PC-3 (cell line): ENCODE results near the gene USP9X. TPM values are rescaled to one million over a fixed set of nuclear protein-coding genes. Genes with fewer than 3 reads are reported as not detected.
A peak's percentile ranks its signal among the peaks of the same experiment; 100 is the strongest.

Source experiments
- ATAC-seq: fragments of 200-7000 bp; cut with Tn5 transposase; 2 replicates; pipeline ENCODE4 v1.9.1; 2020; ENCODE audit warnings: mild to moderate bottlenecking, moderate library complexity
- BruUV-seq: library from RNA; stranded (reverse); fragments of 400-500 nt; replicated peaks from 2 replicates; lab custom pipeline; 2021; lab: Mats Ljungman, UMichigan
- CTCF ChIA-PET: fragments of 300-600 bp; sonication (Branson Sonifier 250); formaldehyde crosslinking; loops from one replicate; lab custom pipeline; 2022; ENCODE audit warnings: antibody characterized with exemption; lab: Charles Lee
- POLR2A ChIA-PET: fragments of 300-600 bp; sonication (Branson Sonifier 250); formaldehyde crosslinking; loops from one replicate; lab custom pipeline; 2022; ENCODE audit warnings: antibody characterized with exemption; ENCODE audit not compliant: unreplicated experiment; lab: Charles Lee
- DNase-seq: peaks from one replicate; pipeline ENCODE4 v3.0.0-alpha.2; 2015
- H2AFZ ChIP-seq: fragments of 300-600 bp; sonication (generic); 2 replicates; pipeline ENCODE4 v1.6.0; 2016; ENCODE audit warnings: antibody characterized with exemption, low read length
- H3F3A ChIP-seq: fragments of 300-600 bp; sonication (generic); one replicate; pipeline ENCODE4 v1.6.0; 2017; ENCODE audit warnings: antibody characterized with exemption, low read length, control low read depth, mild to moderate bottlenecking; ENCODE audit not compliant: unreplicated experiment
- H3K27ac ChIP-seq: fragments of 300-600 bp; sonication (generic); 2 replicates; pipeline ENCODE4 v1.5.1; 2016; ENCODE audit warnings: mild to moderate bottlenecking, low read length
- H3K27me3 ChIP-seq: fragments of 300-600 bp; sonication (generic); 2 replicates; pipeline ENCODE4 v1.6.1; 2016; ENCODE audit warnings: low read length, mixed read lengths
- H3K36me3 ChIP-seq: fragments of 300-600 bp; sonication (generic); 2 replicates; pipeline ENCODE4 v1.6.1; 2016; ENCODE audit warnings: low read depth, mixed run types, low read length, mixed read lengths
- H3K4me1 ChIP-seq: fragments of 300-600 bp; sonication (generic); 2 replicates; pipeline ENCODE4 v1.5.1; 2016; ENCODE audit warnings: low read length; ENCODE audit not compliant: insufficient read depth
- H3K4me2 ChIP-seq: fragments of 300-600 bp; sonication (generic); 2 replicates; pipeline ENCODE4 v1.6.0; 2016; ENCODE audit warnings: low read length
- H3K4me3 ChIP-seq: fragments of 300-600 bp; sonication (generic); 2 replicates; pipeline ENCODE4 v1.5.1; 2016; ENCODE audit warnings: mild to moderate bottlenecking, low read length, mixed read lengths
- H3K79me2 ChIP-seq: fragments of 300-600 bp; sonication (generic); 2 replicates; pipeline ENCODE4 v1.6.1; 2017; ENCODE audit warnings: low read length, mixed read lengths
- H3K9ac ChIP-seq: fragments of 300-600 bp; sonication (generic); 2 replicates; pipeline ENCODE4 v1.6.0; 2016; ENCODE audit warnings: mild to moderate bottlenecking, low read length
- H3K9me2 ChIP-seq: fragments of 300-600 bp; sonication (generic); replicated peaks from 2 replicates; pipeline ENCODE4 v1.6.1; 2016; ENCODE audit warnings: mixed run types, low read length, mixed read lengths
- H3K9me3 ChIP-seq: fragments of 300-600 bp; sonication (generic); 2 replicates; pipeline ENCODE4 v1.6.1; 2016; ENCODE audit warnings: low read length, mixed read lengths
- H4K20me1 ChIP-seq: fragments of 300-600 bp; sonication (generic); 2 replicates; pipeline ENCODE4 v1.6.1; 2016; ENCODE audit warnings: low read length, mixed read lengths
- EZH2 ChIP-seq: fragments of 300-600 bp; sonication (generic); IDR thresholded peaks from one replicate; pipeline ENCODE4 v1.6.1; 2017; ENCODE audit warnings: antibody characterized with exemption, mild to moderate bottlenecking, low read length; ENCODE audit not compliant: unreplicated experiment
- EZH2phosphoT487 ChIP-seq: fragments of 300-600 bp; sonication (generic); IDR thresholded peaks from 2 replicates; pipeline ENCODE4 v1.6.1; 2018; ENCODE audit warnings: mild to moderate bottlenecking, antibody characterized with exemption, low read length, borderline replicate concordance
- intact Hi-C: fragments of 100-400 bp; cut with micrococcal nuclease; formaldehyde crosslinking; loops from 2 replicates; pipeline ENCODE4 v1.9.0; 2023
- total RNA-seq: library from RNA; depleted of rRNA; stranded (reverse); fragments of >200 nt; gene quantifications from 2 replicates; pipeline ENCODE4 v1.2.3, GENCODE V29; 2014
- TF ChIP-seq, protein P1 (sequence below): fragments of 300-600 bp; sonication (generic); conservative IDR thresholded peaks from 2 replicates; pipeline ENCODE4 v1.5.1; 2017; ENCODE audit warnings: antibody characterized with exemption, low read depth, mild to moderate bottlenecking, low read length

USP9X gene
- total RNA-seq, 1 experiment from 2014 or later = 63.5 TPM

- CTCF ChIA-PET = interaction anchor here (0.6 kb wide), 1 partner anchor 435 kb away, joined by 3 read pairs; no protein-coding TSS in a partner anchor
Observed at GRCh38 chrX:41086627-41086932, 1.3 kb downstream of the USP9X start.

GRCh38 chrX:41087201-41087600 lies 2.0 kb downstream of the USP9X start:
- CTCF ChIA-PET = no interaction called here

More at GRCh38 chrX:41086627-41086932, 1.3 kb downstream of the USP9X start:
- 0 out of 2 replicates have a peak overlapping the region, but pooled peaks have one; percentile 21 for H2AFZ ChIP-seq
- intact Hi-C loops = loop anchor here (2.0 to 10.0 kb wide), 2 partner anchors 28 to 352 kb away; partner anchors contain the start of gene MED14
- no peaks in the 10 kb centered on the region for H3F3A ChIP-seq
- ATAC-seq (no peak), DNase-seq (peak; percentile 7)
- H4K20me1 ChIP-seq = peaks cover 47% of the 10 kb centered on the region
- H3K9me3 ChIP-seq = no peaks in the 10 kb centered on the region
- H3K4me3 ChIP-seq = peak overlapping the region; percentile 94
- H3K79me2 ChIP-seq = peaks cover 64% of the 10 kb centered on the region
- H3K36me3 ChIP-seq = no peaks in the 10 kb centered on the region
- peak overlapping the region; percentile 98 for H3K27ac ChIP-seq
- no peak for TF ChIP-seq EZH2
- TF ChIP-seq, protein P1, sequence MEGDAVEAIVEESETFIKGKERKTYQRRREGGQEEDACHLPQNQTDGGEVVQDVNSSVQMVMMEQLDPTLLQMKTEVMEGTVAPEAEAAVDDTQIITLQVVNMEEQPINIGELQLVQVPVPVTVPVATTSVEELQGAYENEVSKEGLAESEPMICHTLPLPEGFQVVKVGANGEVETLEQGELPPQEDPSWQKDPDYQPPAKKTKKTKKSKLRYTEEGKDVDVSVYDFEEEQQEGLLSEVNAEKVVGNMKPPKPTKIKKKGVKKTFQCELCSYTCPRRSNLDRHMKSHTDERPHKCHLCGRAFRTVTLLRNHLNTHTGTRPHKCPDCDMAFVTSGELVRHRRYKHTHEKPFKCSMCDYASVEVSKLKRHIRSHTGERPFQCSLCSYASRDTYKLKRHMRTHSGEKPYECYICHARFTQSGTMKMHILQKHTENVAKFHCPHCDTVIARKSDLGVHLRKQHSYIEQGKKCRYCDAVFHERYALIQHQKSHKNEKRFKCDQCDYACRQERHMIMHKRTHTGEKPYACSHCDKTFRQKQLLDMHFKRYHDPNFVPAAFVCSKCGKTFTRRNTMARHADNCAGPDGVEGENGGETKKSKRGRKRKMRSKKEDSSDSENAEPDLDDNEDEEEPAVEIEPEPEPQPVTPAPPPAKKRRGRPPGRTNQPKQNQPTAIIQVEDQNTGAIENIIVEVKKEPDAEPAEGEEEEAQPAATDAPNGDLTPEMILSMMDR = no peak
- no peak for TF ChIP-seq EZH2phosphoT487
- BruUV-seq = no TSS peak
- H3K9ac ChIP-seq = peak overlapping the region; percentile 98
- no peaks in the 10 kb centered on the region for H3K27me3 ChIP-seq
- POLR2A ChIA-PET = interaction anchor here (0.5 to 0.6 kb wide), 2 partner anchors 356 to 934 kb away, joined by 3 to 6 read pairs; no protein-coding TSS in a partner anchor
- peak overlapping the region; percentile 96 for H3K4me2 ChIP-seq
- no peaks in the 10 kb centered on the region for H3K9me2 ChIP-seq
- H3K4me1 ChIP-seq = peaks cover 42% of the 10 kb centered on the region

More at GRCh38 chrX:41087201-41087600, 2.0 kb downstream of the USP9X start:
- POLR2A ChIA-PET = no interaction called here
- Histone ChIP-seq H3K9me3 (no peaks in the 10 kb centered on the region), H3K27ac (peak overlapping the region; percentile 98), H3K9me2 (no peaks in the 10 kb centered on the region), H3F3A (no peaks in the 10 kb centered on the region), H3K79me2 (peaks cover 70% of the 10 kb centered on the region), H4K20me1 (peaks cover 51% of the 10 kb centered on the region), H3K9ac (peak overlapping the region; percentile 98), H3K36me3 (no peaks in the 10 kb centered on the region), H2AFZ (no peak overlapping the region), H3K4me2 (peak overlapping the region; percentile 96), H3K27me3 (no peaks in the 10 kb centered on the region), H3K4me3 (peak overlapping the region; percentile 94), H3K4me1 (peaks cover 48% of the 10 kb centered on the region)
- DNase-seq (peak; percentile 5), ATAC-seq (no peak)
- BruUV-seq = TSS peak; percentile 22
- no peak for TF ChIP-seq EZH2
- TF ChIP-seq, protein P1 = no peak
- no peak for TF ChIP-seq EZH2phosphoT487
- intact Hi-C loops = loop anchor here (2.0 to 10.0 kb wide), 2 partner anchors 28 to 352 kb away; partner anchors contain the start of gene MED14
